Duodenal mucosa (tissue), 2 donors: Measurements from ENCODE around the gene PRPF18.

Experiments
- H3K27ac ChIP-seq: one replicate; pipeline ENCODE4 v1.7.0; 2013; ENCODE audit warnings: low read depth, low read length
- H3K27me3 ChIP-seq, 2 donors: one replicate each; pipeline ENCODE4 v1.7.0; 2013; ENCODE audit warnings: low read length in 2 of 2, control low read depth in 1 of 2; ENCODE audit not compliant: insufficient read depth in 2 of 2, control insufficient read depth in 1 of 2
- H3K36me3 ChIP-seq, 2 donors: one replicate each; pipeline ENCODE4 v1.7.0; 2013; ENCODE audit warnings: low read length in 2 of 2, control low read depth in 1 of 2; ENCODE audit not compliant: insufficient read depth in 2 of 2, control insufficient read depth in 1 of 2
- H3K4me1 ChIP-seq, 2 donors: one replicate each; pipeline ENCODE4 v1.7.0; 2013; ENCODE audit warnings: low read length in 2 of 2, control low read depth in 1 of 2; ENCODE audit not compliant: insufficient read depth in 2 of 2, control insufficient read depth in 1 of 2
- H3K4me3 ChIP-seq, 2 donors: one replicate each; pipeline ENCODE4 v1.7.0; 2013; ENCODE audit warnings: low read length in 2 of 2, low read depth in 1 of 2
- H3K9ac ChIP-seq, 2 donors: one replicate each; pipeline ENCODE4 v1.7.0; 2013; ENCODE audit warnings: low read length in 2 of 2, low read depth in 1 of 2
- H3K9me3 ChIP-seq, 2 donors: one replicate each; pipeline ENCODE4 v1.7.0; 2013; ENCODE audit warnings: low read length in 2 of 2, control low read depth in 1 of 2; ENCODE audit not compliant: control insufficient read depth in 1 of 2

The PRPF18 gene

DNA sequence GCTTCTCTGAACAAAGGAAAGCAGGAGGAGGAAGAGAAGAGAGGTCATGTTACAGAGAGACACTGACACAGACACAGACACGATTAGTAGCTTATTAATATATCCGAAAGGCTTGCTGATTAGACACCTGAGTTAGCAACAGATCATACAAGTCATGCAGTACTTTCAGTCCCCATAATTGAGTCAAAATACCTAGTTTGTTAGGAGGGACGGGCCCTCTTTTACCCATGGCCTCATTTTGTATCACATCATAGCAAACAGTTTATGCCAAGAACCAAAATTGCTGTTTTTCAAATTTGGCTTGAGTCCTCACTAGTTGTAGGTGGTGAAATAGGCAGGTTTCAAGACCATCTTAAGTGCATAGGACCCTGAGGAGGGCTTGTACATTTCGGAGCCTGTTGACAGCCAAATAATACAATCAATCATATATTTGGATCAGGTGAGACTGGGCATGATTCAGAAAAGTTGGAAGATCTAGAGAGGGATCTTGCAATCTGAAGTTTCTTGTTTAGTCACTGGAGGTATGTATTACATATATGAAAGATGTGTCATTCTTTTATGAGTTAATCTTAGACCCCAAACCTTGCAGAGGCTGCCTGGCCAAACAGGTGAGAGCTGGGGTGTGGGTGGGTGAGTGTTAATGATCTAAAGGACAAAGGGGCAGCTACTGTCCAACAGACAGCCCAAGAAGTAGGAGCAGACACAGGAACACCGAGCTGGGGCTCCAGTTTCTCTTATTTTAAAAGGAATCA lies 65.4 kb downstream of the PRPF18 start:
- no peaks in the 10 kb centered on the region for H3K4me1 ChIP-seq
- H3K9me3 ChIP-seq: no peaks in the 10 kb centered on the region
- no peak overlapping the region for H3K9ac ChIP-seq
- H3K4me3 ChIP-seq: no peak overlapping the region
- peaks cover 22 to 46% of the 10 kb centered on the region in 2 donors for H3K36me3 ChIP-seq
- H3K27me3 ChIP-seq: no peaks in the 10 kb centered on the region
- no peak overlapping the region for H3K27ac ChIP-seq

DNA sequence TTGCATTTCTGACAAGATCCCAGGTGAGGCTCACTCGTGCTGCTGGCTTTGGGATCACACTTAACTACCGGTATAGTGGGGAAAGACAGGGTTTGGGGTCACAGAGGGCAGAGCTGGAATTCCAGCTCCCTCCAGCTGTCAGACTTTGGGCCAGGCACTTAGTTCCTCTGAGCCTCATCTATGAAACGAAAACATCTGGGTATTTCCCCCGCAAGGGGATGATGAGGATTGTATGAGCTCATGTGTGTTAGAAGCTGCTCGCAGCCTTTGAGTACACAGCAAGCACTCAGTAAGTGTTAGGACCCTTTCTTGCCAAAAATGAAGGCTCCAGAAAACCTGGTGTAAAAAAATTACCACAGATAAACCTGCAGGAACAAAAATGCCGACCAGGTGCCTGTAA lies 66.1 kb downstream of the PRPF18 start:
- Histone ChIP-seq H3K27me3 (no peaks in the 10 kb centered on the region), H3K27ac (no peak overlapping the region), H3K4me3 (no peak overlapping the region), H3K4me1 (no peaks in the 10 kb centered on the region), H3K9me3 (no peaks in the 10 kb centered on the region), H3K9ac (no peak overlapping the region), H3K36me3 (peaks cover 20 to 46% of the 10 kb centered on the region in 2 donors)

DNA sequence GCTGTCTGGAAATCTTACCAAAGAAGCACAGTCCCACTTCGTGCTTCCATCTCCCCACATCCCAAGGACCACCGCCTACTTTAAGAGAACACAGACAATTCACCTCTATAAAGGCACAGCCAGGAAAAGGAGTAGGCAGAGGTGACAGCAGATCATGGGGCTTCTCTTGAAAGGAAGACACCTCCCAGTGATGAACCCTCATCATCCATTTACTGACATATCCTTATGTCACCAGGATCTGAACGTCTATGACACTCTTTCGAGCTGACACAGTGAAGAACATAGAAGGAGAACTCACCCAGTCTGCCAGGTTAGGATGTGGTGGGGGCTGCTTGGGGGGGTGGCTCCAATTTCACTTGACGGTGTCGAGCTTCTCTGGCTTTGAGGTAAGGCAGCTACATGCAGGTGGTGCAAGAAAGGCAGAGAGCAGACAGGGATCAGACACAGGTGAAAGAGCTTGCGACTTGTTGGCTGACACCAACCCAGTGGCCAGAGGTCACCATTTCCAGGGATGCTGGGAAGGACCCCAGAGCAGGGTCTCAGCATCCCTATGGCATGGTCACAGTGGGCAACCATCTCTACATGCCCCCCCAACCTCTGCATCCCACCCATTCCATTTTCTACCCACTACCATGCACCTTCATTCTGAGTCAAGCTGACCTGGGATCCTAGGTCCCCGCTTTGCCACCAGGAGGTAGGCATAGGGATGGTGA lies 67.5 kb downstream of the PRPF18 start:
- Histone ChIP-seq H3K4me1 (peaks cover 0 to 4% of the 10 kb centered on the region in 2 donors), H3K27me3 (no peaks in the 10 kb centered on the region), H3K27ac (no peak overlapping the region), H3K9me3 (no peaks in the 10 kb centered on the region), H3K4me3 (no peak overlapping the region), H3K36me3 (peaks cover 15 to 46% of the 10 kb centered on the region in 2 donors), H3K9ac (no peak overlapping the region)

DNA sequence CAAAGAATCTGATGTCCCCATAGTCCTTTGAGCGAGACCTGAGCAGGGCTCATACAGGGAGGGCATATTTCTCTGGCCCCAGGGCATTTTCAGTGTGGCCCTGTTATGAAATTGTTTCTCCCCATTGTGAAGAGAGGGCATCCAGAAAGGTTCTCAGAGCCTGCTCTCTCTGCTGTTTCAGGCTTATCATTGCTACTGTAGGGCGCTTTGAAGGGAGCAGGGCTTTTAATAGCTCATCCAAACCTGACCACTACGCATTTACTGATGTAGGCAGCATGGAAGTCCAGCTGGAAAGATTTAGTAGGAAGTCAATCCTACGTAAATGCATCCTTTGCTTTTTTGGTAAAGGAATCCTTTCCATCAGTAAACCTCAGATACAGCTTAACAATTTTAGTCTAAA lies 68.1 kb downstream of the PRPF18 start:
- H3K27ac ChIP-seq: no peak overlapping the region
- H3K27me3 ChIP-seq: no peaks in the 10 kb centered on the region
- no peak overlapping the region for H3K4me3 ChIP-seq
- H3K9me3 ChIP-seq: no peaks in the 10 kb centered on the region
- H3K36me3 ChIP-seq: peaks cover 15 to 46% of the 10 kb centered on the region in 2 donors
- peaks cover 0 to 8% of the 10 kb centered on the region in 2 donors for H3K4me1 ChIP-seq
- H3K9ac ChIP-seq: no peak overlapping the region

DNA sequence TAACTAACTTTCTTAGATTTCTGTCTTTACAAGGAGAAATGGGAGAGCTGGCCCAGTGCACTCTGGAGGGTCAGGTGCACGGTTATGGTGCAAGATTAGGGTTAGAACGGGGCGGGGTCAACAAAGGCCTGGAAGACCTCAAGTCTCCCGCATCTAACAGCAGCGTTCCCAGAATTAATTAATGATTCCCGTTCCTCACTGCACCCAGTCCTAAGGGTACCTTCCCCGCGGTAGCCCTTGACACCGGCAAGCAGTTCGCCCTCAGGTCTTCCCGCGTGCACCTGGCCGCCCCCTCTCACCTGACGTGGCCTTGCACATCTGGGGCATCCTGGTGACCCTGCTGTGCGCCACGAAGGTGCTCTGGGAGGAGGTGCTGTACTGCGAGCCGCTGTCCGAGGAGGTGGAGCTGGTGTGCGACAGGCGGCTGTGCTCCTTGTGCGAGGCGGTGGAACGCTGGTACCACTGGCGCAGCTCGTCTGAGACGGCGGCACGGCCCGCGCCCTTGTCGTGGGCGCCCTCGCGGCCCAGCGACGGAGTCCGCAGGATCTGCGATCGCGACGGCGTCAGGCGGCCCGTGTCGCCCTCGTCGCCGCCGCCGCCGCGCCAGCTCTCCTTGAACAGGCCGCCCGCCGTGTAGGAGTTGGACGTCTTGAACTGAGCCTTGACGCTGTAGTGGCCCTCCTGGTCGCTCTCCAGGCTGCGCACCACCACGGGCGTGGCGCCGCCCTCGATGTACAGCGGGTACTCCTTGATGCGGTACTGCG lies 69.8 kb downstream of the PRPF18 start:
- no peak overlapping the region for H3K4me3 ChIP-seq
- no peaks in the 10 kb centered on the region for H3K27me3 ChIP-seq
- H3K27ac ChIP-seq: no peak overlapping the region
- peaks cover 0 to 8% of the 10 kb centered on the region in 2 donors for H3K4me1 ChIP-seq
- H3K36me3 ChIP-seq: peaks cover 15 to 39% of the 10 kb centered on the region in 2 donors
- H3K9ac ChIP-seq: no peak overlapping the region
- no peaks in the 10 kb centered on the region for H3K9me3 ChIP-seq

DNA sequence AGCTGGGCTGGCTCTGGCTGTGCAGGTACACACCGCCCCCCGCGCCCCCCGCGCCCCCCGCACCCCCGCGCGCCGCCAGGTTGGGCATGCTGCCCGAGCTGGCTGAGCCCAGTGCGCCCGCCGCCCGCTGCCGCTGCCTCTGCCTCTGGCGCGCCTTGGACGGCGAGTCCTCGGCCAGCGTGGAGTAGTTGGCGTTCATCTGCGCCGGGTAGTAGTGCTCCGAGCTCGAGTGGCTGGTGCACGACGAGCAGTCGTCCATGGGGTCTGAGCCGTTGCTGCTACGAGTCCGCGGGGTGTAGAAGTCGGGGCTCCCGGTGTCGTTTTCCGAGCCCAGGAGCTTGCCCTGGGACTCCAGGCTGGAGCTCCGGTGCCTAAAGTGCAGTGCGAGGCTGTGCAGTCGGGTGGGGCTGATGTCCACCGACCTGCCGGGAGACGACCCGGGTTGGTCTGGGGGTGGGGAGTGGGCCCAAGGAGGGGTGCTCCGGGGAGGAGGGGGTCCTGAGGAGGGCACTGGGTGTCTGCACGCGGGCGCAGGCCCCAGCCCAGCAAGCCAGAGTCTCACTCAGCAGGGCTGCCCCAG lies 70.4 kb downstream of the PRPF18 start:
- Histone ChIP-seq H3K36me3 (peaks cover 15 to 34% of the 10 kb centered on the region in 2 donors), H3K9ac (no peak overlapping the region), H3K9me3 (no peaks in the 10 kb centered on the region), H3K27me3 (no peaks in the 10 kb centered on the region), H3K27ac (no peak overlapping the region), H3K4me1 (peaks cover 0 to 8% of the 10 kb centered on the region in 2 donors), H3K4me3 (no peak overlapping the region)

DNA sequence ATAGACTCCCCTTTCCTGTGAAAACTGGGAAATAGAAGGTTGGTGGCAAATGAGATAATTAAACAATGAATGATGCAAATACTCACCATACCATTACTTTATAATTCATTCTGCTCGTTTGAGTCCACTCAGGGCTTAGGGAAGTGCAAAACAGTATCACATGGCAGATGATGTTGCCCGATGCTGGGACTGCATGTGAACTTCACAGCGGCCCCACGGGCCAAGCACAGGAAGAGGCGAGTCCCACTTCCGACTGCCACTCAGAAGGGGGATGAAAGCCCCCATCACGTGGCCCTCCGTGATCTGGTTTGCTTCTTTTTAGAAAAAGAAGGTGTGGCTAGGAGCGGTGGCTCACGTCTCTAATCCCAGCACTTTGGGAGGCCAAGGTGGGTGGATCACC lies 71.5 kb downstream of the PRPF18 start:
- H3K4me1 ChIP-seq: peaks cover 0 to 8% of the 10 kb centered on the region in 2 donors
- peaks cover 15 to 28% of the 10 kb centered on the region in 2 donors for H3K36me3 ChIP-seq
- no peak overlapping the region for H3K27ac ChIP-seq
- no peaks in the 10 kb centered on the region for H3K27me3 ChIP-seq
- H3K9ac ChIP-seq: no peak overlapping the region
- no peak overlapping the region for H3K4me3 ChIP-seq
- H3K9me3 ChIP-seq: no peaks in the 10 kb centered on the region

DNA sequence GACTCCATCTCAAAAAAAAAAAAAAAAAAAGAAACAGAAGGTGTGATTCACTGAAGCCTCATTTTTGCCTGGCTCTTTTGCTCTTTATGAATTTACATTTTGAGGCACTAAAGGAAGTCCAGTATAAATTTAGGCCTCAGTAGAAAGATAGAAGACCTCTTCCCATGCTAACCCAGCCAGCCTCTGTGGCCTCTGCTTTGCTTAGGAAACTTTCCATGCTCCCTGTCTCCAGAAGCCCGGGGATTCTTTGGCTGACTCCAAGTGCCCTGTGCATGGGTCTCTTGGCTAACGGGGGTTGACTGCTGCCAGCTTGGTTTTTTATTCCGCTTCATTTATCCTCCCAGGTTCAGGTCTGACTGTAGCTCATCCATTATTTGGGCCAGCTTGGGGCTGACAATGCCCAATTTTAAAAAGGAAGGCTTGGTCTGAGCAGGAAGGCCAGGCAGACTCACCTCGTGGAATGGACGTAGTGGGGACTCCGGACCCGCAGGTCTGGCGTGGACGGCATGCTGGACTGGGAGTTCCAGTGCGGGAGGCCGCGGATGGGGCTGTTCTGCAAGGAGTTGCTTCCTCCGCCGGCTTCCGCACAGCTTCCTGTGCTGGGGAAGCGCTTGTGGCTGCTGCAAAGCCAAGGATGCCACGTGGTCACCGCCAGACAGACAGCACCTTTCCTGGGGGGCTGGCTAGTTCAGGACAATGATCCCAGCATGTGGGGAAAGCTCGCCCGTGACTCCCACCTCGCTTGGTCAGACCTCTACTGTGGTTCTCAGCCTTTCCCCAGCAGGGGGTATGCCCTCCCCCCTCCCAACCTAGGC lies 72.3 kb downstream of the PRPF18 start:
- Histone ChIP-seq H3K4me1 (peaks cover 0 to 8% of the 10 kb centered on the region in 2 donors), H3K27me3 (no peaks in the 10 kb centered on the region), H3K9ac (no peak overlapping the region), H3K27ac (no peak overlapping the region), H3K4me3 (peak overlapping the region in 1 of 2 donors; percentile 8), H3K36me3 (peaks cover 11 to 20% of the 10 kb centered on the region in 2 donors), H3K9me3 (no peaks in the 10 kb centered on the region)

DNA sequence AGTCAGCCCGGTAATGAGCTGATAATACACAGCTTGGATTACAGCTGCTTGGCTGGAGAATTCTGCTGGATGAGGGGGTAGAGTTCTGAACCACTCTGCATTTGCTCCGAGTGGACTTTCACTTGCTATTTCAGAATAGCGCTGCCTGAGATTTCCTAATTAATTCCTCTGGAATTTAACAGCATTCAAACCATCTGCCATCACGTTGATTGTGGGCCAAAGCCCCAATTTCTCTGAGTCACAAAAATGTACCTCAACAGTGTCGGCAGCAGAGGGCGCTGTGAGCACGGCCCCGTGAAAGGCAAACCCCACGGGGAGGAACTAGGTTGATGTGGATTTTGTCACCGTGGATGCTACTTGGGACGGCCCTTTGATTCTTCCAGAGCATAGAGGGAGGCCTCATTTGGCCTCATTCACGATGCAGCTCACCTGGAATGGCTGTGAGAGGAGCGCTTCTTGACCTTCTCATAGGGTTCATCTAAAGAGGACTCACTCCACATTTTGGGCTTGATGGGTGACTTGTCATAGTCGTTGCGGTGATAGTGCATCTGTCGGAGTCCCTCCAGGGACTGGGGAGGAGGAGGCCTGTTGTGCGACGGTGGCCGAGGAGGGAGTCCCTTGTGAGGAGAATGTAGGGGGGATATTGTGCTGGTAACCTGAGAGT lies 73.3 kb downstream of the PRPF18 start:
- no peak overlapping the region for H3K27ac ChIP-seq
- peaks cover 0 to 8% of the 10 kb centered on the region in 2 donors for H3K4me1 ChIP-seq
- no peaks in the 10 kb centered on the region for H3K27me3 ChIP-seq
- H3K36me3 ChIP-seq: peaks cover 5 to 12% of the 10 kb centered on the region in 2 donors
- H3K9ac ChIP-seq: no peak overlapping the region
- no peaks in the 10 kb centered on the region for H3K9me3 ChIP-seq
- H3K4me3 ChIP-seq: no peak overlapping the region
